WTC11 (cell line): Measurements from ENCODE around the gene PSORS1C1. TPM values are rescaled to one million over a fixed set of nuclear protein-coding genes. Genes with fewer than 3 reads are reported as not detected.

ENCODE experiments used
- ATAC-seq: fragments of 200-7000 bp; cut with Tn5 transposase; 2 replicates; pipeline ENCODE4 v1.10.0; 2021; ENCODE audit warnings: mild to moderate bottlenecking, moderate library complexity
- CTCF ChIA-PET: fragments of 300-600 bp; sonication (Branson Sonifier 250); formaldehyde crosslinking; loops from one replicate; lab custom pipeline; 2021; ENCODE audit warnings: antibody characterized with exemption; lab: Charles Lee
- POLR2A ChIA-PET: fragments of 350-600 bp; sonication (Branson Sonifier 250); formaldehyde crosslinking; loops from one replicate; lab custom pipeline; 2021; ENCODE audit warnings: antibody characterized with exemption; lab: Charles Lee
- DNase-seq: peaks from one replicate; pipeline ENCODE4 v3.0.0; 2021; ENCODE audit warnings: low spot score
- H3K27ac Mint-ChIP-seq: 2 replicates; pipeline ENCODE4 v1.8.0; 2021; ENCODE audit warnings: mixed read lengths
- H3K27me3 Mint-ChIP-seq: 2 replicates; pipeline ENCODE4 v1.8.0; 2021; ENCODE audit warnings: low read depth, mild to moderate bottlenecking, moderate library complexity, mixed read lengths
- H3K36me3 Mint-ChIP-seq: 2 replicates; pipeline ENCODE4 v1.8.0; 2021; ENCODE audit warnings: mixed read lengths
- H3K4me1 Mint-ChIP-seq: 2 replicates; pipeline ENCODE4 v1.8.0; 2022; ENCODE audit warnings: mixed read lengths
- H3K4me3 Mint-ChIP-seq: 2 replicates; pipeline ENCODE4 v1.8.0; 2021; ENCODE audit warnings: mild to moderate bottlenecking, moderate library complexity, mixed read lengths
- H3K9me3 Mint-ChIP-seq: 2 replicates; pipeline ENCODE4 v1.8.0; 2021; ENCODE audit warnings: mixed read lengths
- ARID4B ChIP-seq: sonication (generic); formaldehyde crosslinking; IDR thresholded peaks from 2 replicates; pipeline ENCODE4 v1.8.0; 2023; ENCODE audit warnings: missing genetic modification reagents, mild to moderate bottlenecking, borderline replicate concordance
- ATF1 ChIP-seq: sonication (generic); formaldehyde crosslinking; IDR thresholded peaks from 2 replicates; pipeline ENCODE4 v1.8.1; 2023; ENCODE audit warnings: mild to moderate bottlenecking, moderate library complexity, missing genetic modification reagents
- CREB1 ChIP-seq: sonication (generic); formaldehyde crosslinking; IDR thresholded peaks from 2 replicates; pipeline ENCODE4 v1.8.0; 2023; ENCODE audit warnings: mild to moderate bottlenecking, missing genetic modification reagents
- E2F4 ChIP-seq: sonication (generic); formaldehyde crosslinking; IDR thresholded peaks from 2 replicates; pipeline ENCODE4 v1.8.1; 2022; ENCODE audit warnings: low read depth, mild to moderate bottlenecking, moderate library complexity, missing genetic modification reagents, borderline replicate concordance
- E2F5 ChIP-seq: sonication (generic); formaldehyde crosslinking; IDR thresholded peaks from 2 replicates; pipeline ENCODE4 v1.8.1; 2022; ENCODE audit warnings: mild to moderate bottlenecking, moderate library complexity, missing genetic modification reagents
- FOXK1 ChIP-seq: sonication (generic); formaldehyde crosslinking; IDR thresholded peaks from 2 replicates; pipeline ENCODE4 v1.8.0; 2022; ENCODE audit warnings: mild to moderate bottlenecking, moderate library complexity, missing genetic modification reagents
- GABPB1 ChIP-seq: sonication (generic); formaldehyde crosslinking; IDR thresholded peaks from 2 replicates; pipeline ENCODE4 v1.8.1; 2023; ENCODE audit warnings: mild to moderate bottlenecking, missing genetic modification reagents
- NFE2L1 ChIP-seq: sonication (generic); formaldehyde crosslinking; IDR thresholded peaks from 2 replicates; pipeline ENCODE4 v1.8.1; 2023; ENCODE audit warnings: missing genetic modification reagents
- NFYB ChIP-seq: sonication (generic); formaldehyde crosslinking; conservative IDR thresholded peaks from 2 replicates; pipeline ENCODE4 v1.8.0; 2022; ENCODE audit warnings: low read depth, missing genetic modification reagents
- PRDM15 ChIP-seq: sonication (generic); formaldehyde crosslinking; IDR thresholded peaks from 2 replicates; pipeline ENCODE4 v1.8.0; 2022; ENCODE audit warnings: missing genetic modification reagents
- PREB ChIP-seq: sonication (generic); formaldehyde crosslinking; IDR thresholded peaks from 2 replicates; pipeline ENCODE4 v1.8.1; 2022; ENCODE audit warnings: mild to moderate bottlenecking, missing genetic modification reagents, moderate library complexity, borderline replicate concordance
- SP1 ChIP-seq: sonication (generic); formaldehyde crosslinking; conservative IDR thresholded peaks from 2 replicates; pipeline ENCODE4 v1.8.1; 2022; ENCODE audit warnings: missing genetic modification reagents
- ZNF512 ChIP-seq: sonication (generic); formaldehyde crosslinking; IDR thresholded peaks from 2 replicates; pipeline ENCODE4 v1.8.1; 2022; ENCODE audit warnings: missing genetic modification reagents, borderline replicate concordance
- total RNA-seq: library from RNA; stranded (reverse); gene quantifications from 3 replicates; pipeline ENCODE4 v1.2.3, GENCODE V29; 2021

PSORS1C1 gene
- total RNA-seq, 1 experiment from 2014 or later, result 0.66 TPM

GRCh38 chr6:31158140-31158862, 43.7 kb downstream of the PSORS1C1 start, which contains the start of gene TCF19:
TSS of gene TCF19 (plus strand) at chr6:31158589. CDS start at chr6:31159470, 881 bp downstream.
- DNase-seq (peak; percentile 99), ATAC-seq (peak; percentile 76)
- H3K36me3 Mint-ChIP-seq, result peaks cover 41% of the 10 kb centered on the region
- TF ChIP-seq SP1 (CRISPR knock-in tag) (peak; percentile 78; the same call in 1 of the 2 replicates), E2F5 (peak; percentile 98), PREB (peak; percentile 50; the same call in 1 of the 2 replicates), E2F4 (peak; percentile 84; the same call in 1 of the 2 replicates), GABPB1 (CRISPR knock-in tag) (peak; percentile 83), ATF1 (CRISPR knock-in tag) (no peak), NFYB (CRISPR knock-in tag) (peak; percentile 94), ARID4B (CRISPR knock-in tag) (0 out of 2 replicates have a peak, but pooled peaks have one; percentile 35), PRDM15 (CRISPR knock-in tag) (no peak), FOXK1 (CRISPR knock-in tag) (peak; percentile 60; the same call in 1 of the 2 replicates), CREB1 (no peak), NFE2L1 (CRISPR knock-in tag) (peak; percentile 13; the same call in 1 of the 2 replicates), ZNF512 (CRISPR knock-in tag) (no peak)
- H3K9me3 Mint-ChIP-seq, result no peaks in the 10 kb centered on the region
- ChIA-PET POLR2A (interaction anchor here (0.7 to 3.6 kb wide), 6 partner anchors 12 to 253 kb away, joined by 3 to 44 read pairs (median 5); partner anchors contain the start of gene POU5F1), CTCF (interaction anchor here (0.5 to 2.8 kb wide), 26 partner anchors 8 to 284 kb away, joined by 3 to 19 read pairs (median 5); no protein-coding TSS in a partner anchor)
- peaks cover 40% of the 10 kb centered on the region for H3K4me1 Mint-ChIP-seq
- H3K27me3 Mint-ChIP-seq, result no peaks in the 10 kb centered on the region
- peak within 1 kb of the TSS; percentile 93 for H3K27ac Mint-ChIP-seq
- peak within 1 kb of the TSS; percentile 96 for H3K4me3 Mint-ChIP-seq
